DMS79 (cell line): ENCODE results near the gene CCR7.

Experiments
- DNase-seq: peaks from one replicate; lab custom pipeline; 2025; lab: John Stamatoyannopoulos, UW

The CCR7 gene

DNA sequence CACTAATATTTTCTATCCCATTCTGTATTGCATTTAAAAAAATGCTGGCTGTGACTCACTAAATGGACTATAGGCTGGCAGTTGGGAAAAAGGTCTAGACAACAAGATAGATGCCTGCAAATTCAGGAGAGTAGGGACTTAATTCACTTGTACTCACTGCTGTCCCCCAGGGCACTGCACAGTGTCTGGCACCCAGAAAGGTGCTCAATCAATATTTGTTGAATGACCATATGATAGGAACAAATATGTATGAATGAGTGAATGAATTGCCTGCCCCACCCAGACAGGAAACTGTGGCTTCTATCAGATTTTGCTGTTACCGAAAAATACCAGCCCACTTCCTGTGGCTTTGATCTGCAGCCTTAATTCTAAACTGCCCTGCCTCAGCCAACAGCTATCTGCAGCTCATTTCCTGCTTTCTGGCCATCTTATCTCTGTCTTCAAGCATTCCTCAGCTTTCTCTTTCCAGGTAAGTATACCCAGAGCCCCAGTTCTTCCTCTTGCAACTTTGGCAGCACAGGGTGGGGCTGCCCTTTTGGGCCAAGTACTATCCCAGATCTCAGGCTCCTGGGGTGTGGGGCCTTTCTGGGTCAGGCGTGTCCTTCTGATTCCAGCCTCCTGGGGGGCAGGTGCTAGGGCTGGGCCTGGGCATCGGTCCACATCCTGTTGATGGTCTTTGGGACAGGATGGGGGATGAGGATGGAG lies 48.5 kb downstream of the CCR7 start:
- no peak for DNase-seq

DNA sequence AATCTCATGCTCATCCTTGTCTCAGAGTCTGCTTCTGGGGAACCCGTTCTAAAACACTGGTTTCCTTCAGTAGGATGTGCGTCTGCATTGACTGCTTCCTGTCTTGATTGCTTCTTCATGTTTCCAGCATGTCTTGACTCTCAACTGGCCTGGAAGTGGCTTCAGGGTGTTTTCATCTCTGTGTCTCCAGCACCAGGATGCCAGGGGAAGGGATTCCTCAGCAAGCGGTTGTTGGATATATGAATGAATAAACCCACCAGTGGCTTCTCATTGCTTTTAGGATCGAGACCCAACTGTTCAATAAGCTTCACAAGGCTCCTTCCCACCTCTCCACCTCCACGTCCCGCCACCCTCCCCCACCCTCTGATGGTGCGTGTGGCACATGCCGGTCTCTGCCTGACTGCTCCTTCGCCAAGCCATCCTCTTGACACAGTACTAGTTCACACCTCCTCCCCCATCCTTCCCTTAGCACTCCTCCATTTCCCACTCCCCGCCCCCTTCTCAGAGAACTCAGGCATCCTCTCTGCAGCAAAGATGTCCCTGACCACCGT lies 49.7 kb downstream of the CCR7 start:
- no peak for DNase-seq

DNA sequence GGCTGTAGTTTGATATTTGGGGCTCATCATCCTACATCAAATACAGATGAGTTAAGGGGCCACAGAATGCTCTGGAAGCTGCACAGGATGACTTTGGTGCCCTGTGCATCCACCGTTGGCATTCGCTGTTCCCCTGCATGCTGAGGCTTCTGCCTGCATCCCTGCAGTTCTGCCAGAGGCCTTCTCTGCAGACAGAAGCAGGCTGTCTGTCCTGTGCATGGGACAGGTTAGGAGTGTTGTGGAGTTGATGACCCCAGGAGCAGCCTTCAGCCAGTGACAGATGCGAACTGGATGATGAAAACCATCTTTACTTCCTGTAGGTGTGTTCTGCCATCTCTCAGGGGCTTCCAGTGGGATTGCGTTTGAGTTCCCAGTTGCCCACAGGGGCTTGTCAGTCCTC lies 50.3 kb downstream of the CCR7 start:
- no peak for DNase-seq

DNA sequence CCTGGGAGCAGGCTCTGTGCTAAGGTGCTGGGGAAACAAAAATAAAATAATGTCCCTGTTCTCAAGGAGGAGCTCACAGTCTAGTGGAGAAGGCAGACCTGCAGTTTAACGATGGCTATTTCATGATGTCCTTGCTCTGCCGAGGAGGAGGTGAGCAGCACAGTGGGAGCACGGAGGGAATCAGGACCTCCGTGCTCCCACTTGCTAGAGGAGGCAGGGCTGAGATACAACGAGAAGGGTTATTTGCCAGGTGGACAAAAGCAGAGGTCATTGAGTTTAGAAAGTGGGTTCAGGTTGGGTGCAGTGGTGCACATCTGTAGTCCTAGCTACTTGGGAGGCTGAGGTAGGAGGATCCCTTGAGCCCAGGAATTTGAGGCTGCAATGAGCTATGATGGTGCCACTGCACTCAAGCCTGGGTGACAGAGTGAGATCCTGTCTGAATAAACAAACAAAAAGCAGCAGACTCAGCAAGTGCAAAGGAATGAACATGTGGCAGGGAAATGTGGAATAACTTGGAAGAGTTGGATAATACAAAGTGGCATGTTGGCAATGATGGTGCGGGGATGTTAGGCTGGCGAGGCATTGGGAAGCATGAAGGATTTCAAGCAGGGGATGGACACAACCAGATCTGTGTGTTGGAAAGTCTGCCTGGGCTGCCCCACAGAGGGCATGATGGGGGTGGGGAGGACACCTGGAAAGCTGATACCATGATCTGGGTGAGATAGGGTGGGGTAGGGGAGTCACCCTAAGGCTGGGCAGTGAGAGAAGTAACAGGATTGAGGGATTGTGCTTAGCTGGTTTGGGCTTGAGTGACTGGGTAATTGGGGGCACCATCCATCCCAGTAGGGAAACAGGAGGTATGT lies 51.0 kb downstream of the CCR7 start:
- DNase-seq, result no peak

DNA sequence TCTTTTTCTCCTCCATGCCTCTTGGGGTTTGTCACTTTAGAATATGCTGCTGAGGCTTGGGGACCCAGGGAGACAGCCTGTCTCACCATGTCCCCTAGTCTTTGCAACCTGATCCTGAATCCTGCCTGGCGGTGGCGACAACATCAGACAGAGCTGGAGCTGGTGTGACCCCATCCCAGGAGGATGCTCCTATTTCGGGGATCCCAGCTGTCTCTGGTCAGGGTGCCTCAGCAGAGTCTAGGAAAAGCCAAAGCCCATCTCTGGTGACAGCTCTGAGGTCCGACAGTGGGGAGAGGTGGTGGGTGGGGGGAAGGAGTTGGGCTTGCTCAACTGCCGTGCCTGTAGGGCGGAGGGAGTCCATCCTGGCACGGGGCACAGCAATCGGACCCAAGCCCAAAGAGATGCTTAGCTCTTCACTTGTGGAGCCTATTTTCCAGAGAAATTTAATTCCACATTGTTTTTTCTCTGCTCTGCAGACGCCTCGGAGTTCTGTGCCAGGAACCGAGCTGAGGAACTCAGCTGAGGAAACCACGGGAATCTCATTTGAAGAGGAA lies 53.5 kb downstream of the CCR7 start:
- no peak for DNase-seq

DNA sequence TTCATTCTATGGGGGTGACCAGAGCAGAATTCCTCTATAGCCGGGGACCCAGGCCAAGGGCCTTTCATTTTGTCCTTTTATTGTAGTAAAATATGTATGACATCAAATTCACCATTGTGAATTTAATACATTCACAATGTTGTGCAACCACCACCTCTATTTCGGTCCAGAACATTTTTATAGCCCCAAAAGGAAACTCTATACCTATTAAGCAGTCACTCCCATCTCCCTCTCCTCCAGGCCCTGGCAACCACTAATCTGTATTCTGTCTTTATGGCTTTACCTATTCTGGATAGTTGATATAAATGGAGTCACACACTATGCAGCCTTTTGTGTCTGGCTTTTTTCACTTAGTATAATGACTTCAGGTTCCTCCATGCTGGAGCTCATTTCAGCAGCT lies 54.1 kb downstream of the CCR7 start:
- DNase-seq, result no peak

DNA sequence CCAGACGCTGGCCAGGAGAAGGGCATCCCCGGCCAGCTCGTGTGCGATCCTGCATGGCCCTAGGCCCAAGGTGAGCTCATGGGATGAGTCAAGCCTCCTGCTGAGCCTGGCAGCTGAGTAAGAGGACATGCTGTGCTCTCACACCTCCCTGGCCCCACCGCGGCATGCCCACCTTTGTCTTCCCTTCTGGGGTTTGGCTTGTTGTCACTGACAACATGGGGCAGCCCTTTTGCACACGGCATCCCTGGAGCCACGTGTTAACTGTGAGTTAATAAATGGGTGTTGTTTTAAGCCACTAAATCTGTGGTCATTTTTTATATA lies 55.0 kb downstream of the CCR7 start:
- DNase-seq, result no peak

DNA sequence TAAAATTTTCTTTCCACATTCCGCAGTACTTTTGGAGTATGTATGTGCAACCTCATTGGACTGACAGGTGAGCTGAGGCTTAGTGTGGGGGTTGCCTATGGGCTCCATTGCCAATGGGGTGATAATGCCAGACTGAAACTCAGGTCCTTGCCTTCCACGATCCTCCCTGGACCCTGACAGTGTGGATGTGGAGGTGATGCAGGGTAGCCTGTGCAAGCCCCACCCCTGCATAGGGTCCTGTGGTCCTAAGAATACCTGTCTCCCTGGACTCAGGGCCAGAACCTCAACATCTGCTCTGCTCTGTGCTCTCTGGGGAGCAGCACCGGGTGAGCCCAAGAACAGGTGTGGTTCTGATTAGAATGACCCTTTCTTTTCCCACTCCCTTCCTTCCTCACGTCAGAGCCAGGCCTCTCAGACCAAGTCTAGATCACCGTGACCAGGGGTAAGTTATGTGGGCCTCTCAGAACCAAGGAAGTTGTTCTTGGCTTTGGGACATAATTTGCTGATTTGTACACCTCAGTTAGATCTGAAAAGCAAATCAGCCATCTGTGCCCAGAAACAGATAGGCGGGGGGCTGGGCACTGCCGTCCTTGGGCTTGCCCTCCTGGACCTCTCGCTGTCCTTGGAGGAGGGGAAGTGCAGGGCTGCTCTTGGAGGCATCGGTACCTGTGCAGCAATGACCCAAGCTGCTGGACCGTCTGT lies 55.5 kb downstream of the CCR7 start:
- DNase-seq, result no peak

DNA sequence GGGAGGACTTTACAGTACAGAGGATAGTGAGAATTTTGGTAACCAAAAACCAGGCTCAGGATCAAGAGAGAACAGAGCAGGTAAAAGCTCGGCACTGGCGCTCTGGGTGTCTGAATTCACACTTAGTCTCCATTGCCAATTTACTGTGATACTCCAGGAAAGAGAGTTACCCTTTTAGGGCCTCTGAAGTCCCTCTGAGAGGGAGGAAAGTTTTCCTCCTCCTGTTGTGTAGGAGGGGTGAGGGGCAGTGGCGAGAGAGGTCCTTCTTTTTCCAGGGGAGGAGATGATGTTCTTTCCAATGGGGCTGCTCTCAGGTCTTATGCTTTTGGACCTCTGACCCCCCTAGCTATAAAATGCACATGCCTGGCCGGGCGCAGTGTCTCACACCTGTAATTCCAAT lies 58.5 kb downstream of the CCR7 start:
- no peak for DNase-seq
